ENCODE measurements around the gene ABHD10. TPM values are rescaled to one million over a fixed set of nuclear protein-coding genes. Genes with fewer than 3 reads are reported as not detected.

ABHD10 gene
- total RNA-seq, 1 donor from 2014 or later = 40.2 TPM

DNA sequence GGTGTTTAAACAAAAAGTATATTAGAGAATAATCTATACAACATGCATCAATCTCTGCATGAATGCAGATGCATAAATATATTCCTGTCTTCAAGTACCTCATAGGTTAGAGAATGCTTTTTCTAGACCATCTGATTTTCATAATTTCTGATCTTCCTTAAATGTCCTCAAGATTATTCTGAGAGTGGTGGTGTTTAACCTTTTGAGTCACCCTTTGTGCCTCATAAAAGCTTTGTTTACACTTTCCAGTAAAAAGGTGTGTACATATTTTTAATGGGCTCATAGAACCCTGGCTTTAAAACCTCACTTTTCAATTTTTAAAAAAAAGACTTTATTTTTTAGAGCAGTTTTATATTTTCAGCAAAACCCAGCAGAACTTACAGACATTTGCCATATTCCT, 41.0 kb upstream of the ABHD10 start:
- TF ChIP-seq, protein P1, sequence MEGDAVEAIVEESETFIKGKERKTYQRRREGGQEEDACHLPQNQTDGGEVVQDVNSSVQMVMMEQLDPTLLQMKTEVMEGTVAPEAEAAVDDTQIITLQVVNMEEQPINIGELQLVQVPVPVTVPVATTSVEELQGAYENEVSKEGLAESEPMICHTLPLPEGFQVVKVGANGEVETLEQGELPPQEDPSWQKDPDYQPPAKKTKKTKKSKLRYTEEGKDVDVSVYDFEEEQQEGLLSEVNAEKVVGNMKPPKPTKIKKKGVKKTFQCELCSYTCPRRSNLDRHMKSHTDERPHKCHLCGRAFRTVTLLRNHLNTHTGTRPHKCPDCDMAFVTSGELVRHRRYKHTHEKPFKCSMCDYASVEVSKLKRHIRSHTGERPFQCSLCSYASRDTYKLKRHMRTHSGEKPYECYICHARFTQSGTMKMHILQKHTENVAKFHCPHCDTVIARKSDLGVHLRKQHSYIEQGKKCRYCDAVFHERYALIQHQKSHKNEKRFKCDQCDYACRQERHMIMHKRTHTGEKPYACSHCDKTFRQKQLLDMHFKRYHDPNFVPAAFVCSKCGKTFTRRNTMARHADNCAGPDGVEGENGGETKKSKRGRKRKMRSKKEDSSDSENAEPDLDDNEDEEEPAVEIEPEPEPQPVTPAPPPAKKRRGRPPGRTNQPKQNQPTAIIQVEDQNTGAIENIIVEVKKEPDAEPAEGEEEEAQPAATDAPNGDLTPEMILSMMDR (conservative IDR thresholded peaks at IDR 0.05) = no peak
- DNase-seq (ENCODE audit: extremely low spot score, unreplicated experiment) = no peak
- peaks cover 26% of the 10 kb centered on the region for H3K36me3 Mint-ChIP-seq
- H3K9me3 Mint-ChIP-seq = no peaks in the 10 kb centered on the region
- H3K27ac Mint-ChIP-seq = no peak overlapping the region
- peaks cover 20% of the 10 kb centered on the region for H3K4me1 Mint-ChIP-seq (ENCODE audit: unreplicated experiment)
- H3K27me3 Mint-ChIP-seq = no peaks in the 10 kb centered on the region
- no peak overlapping the region for H3K4me3 Mint-ChIP-seq

DNA sequence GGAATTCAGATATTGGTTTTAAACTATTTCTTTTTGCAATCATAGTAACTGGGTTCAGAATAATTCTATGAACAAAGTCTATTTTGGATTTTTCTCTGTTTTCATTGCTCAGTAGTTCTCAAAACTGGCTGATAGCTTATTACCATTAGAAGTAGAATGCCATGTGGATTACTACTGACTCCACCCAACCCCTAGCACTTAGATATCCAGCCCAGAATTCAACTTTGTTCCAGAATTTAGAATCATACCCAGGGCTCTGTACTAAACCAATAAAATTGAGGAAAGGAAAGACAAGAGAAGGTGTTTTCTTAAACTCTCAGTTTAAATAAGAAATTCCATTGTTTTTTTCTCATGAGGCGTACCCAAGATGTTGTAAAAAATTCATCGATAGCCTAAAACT, 39.0 kb upstream of the ABHD10 start:
- Mint-ChIP-seq H3K27ac (no peak overlapping the region), H3K27me3 (no peaks in the 10 kb centered on the region), H3K4me3 (no peak overlapping the region), H3K4me1 (ENCODE audit: unreplicated experiment) (peaks cover 10% of the 10 kb centered on the region), H3K9me3 (no peaks in the 10 kb centered on the region), H3K36me3 (peaks cover 18% of the 10 kb centered on the region)
- no peak for DNase-seq (ENCODE audit: extremely low spot score, unreplicated experiment)
- TF ChIP-seq, protein P1 (conservative IDR thresholded peaks at IDR 0.05) = no peak

DNA sequence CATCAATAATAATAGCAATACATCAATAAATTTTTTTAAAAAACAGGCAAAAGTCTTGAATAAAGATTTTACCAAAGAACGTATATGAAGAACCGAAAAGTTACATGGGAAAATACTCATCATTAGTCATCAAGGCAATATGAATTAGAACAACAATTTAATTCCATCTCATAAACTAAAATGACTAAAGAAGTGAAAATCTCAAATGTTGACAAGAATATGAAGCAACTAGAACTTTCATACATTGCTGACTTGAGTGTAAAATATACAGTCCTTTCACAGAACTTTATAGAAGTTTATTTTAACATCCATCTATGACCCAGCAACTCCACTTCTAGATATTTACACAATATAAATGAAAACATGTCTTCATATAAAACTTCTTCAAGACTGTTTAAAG, 35.3 kb upstream of the ABHD10 start:
- no peak for DNase-seq (ENCODE audit: extremely low spot score, unreplicated experiment)
- TF ChIP-seq, protein P1 (conservative IDR thresholded peaks at IDR 0.05) = no peak
- H3K4me3 Mint-ChIP-seq = no peak overlapping the region
- H3K27ac Mint-ChIP-seq = no peak overlapping the region
- peaks cover 6% of the 10 kb centered on the region for H3K4me1 Mint-ChIP-seq (ENCODE audit: unreplicated experiment)
- H3K9me3 Mint-ChIP-seq = no peaks in the 10 kb centered on the region
- peaks cover 8% of the 10 kb centered on the region for H3K36me3 Mint-ChIP-seq
- no peaks in the 10 kb centered on the region for H3K27me3 Mint-ChIP-seq

DNA sequence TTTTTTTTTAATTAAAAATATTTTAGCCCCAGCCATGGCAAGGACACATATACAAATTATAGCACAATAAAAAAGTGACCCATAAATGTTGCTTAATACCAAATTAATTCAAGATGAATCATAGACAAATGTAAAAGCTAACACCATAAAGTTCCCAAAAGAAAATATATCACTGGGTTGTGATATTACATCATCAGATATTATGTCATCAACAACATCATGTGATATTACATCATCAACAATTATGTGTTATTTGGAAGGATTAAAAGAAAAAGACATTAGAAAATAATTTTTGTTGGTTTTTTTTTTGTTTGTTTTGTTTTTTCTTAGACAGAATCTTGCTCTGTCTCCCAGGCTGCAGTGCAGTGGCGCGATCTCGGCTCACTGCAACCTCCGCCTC, 34.5 kb upstream of the ABHD10 start:
- Mint-ChIP-seq H3K4me3 (no peak overlapping the region), H3K27me3 (no peaks in the 10 kb centered on the region), H3K4me1 (ENCODE audit: unreplicated experiment) (peaks cover 6% of the 10 kb centered on the region), H3K9me3 (no peaks in the 10 kb centered on the region), H3K36me3 (peaks cover 4% of the 10 kb centered on the region), H3K27ac (no peak overlapping the region)
- TF ChIP-seq, protein P1 (conservative IDR thresholded peaks at IDR 0.05) = no peak
- DNase-seq (ENCODE audit: extremely low spot score, unreplicated experiment) = no peak

DNA sequence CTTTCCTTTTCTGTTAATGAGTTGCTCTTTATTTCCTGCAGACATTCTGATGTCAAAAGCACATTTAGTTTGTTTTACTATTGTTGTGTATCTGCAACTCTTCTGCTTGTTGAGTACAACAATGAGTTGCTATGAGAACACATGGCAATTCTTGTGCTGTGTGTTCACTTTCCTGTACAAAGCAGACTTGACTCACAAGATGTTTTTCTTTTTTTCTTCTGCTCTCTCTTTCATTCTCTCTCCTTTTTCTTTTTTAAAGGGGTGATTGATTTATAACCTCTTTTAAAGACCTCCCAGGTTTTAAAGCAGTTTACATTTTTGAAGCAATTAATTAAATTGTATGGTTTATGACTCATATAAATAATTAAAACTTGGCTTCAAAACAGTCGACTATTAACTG, 31.6 kb upstream of the ABHD10 start:
- no peaks in the 10 kb centered on the region for H3K27me3 Mint-ChIP-seq

More for the DNA sequence above, 31.6 kb upstream of the ABHD10 start:
- no peaks in the 10 kb centered on the region for H3K9me3 Mint-ChIP-seq
- H3K36me3 Mint-ChIP-seq = no peaks in the 10 kb centered on the region
- H3K4me1 Mint-ChIP-seq (ENCODE audit: unreplicated experiment) = peaks cover 6% of the 10 kb centered on the region
- H3K27ac Mint-ChIP-seq = no peak overlapping the region
- TF ChIP-seq, protein P1 (conservative IDR thresholded peaks at IDR 0.05) = no peak
- no peak overlapping the region for H3K4me3 Mint-ChIP-seq
- DNase-seq (ENCODE audit: extremely low spot score, unreplicated experiment) = no peak

Measured in type B pancreatic cell (in vitro differentiated cells).